GM19467 (cell line): ENCODE data around the gene RPL3.

Experiments used
- ATAC-seq: cut with Tn5 transposase; IDR thresholded peaks from one replicate; pipeline ENCODE4 v1.9.1; 2021; ENCODE audit warnings: mild to moderate bottlenecking, moderate library complexity; ENCODE audit not compliant: unreplicated experiment

RPL3 gene

GRCh38 chr22:39284142-39284980, 35.1 kb downstream of the RPL3 start:
- ATAC-seq: no peak

GRCh38 chr22:39283322-39284141, 35.9 kb downstream of the RPL3 start:
- no peak for ATAC-seq

GRCh38 chr22:39282645-39283321, 36.6 kb downstream of the RPL3 start:
- no peak for ATAC-seq

GRCh38 chr22:39281126-39281525, 38.3 kb downstream of the RPL3 start:
- no peak for ATAC-seq

GRCh38 chr22:39280250-39280649, 39.2 kb downstream of the RPL3 start:
- no peak for ATAC-seq

- no peak for ATAC-seq
Measured at GRCh38 chr22:39279170-39279850, 40.1 kb downstream of the RPL3 start.

GRCh38 chr22:39278040-39278439, 41.4 kb downstream of the RPL3 start:
- ATAC-seq: no peak

GRCh38 chr22:39277142-39277607, 42.2 kb downstream of the RPL3 start:
- ATAC-seq: no peak

GRCh38 chr22:39276440-39277141, 42.8 kb downstream of the RPL3 start:
- ATAC-seq: no peak

- ATAC-seq: no peak
Measured at GRCh38 chr22:39275814-39276439, 43.5 kb downstream of the RPL3 start.

- no peak for ATAC-seq
Measured at GRCh38 chr22:39273950-39274887, 45.2 kb downstream of the RPL3 start.

- ATAC-seq: no peak
Measured at GRCh38 chr22:39270792-39271191, 48.6 kb downstream of the RPL3 start.

GRCh38 chr22:39270280-39270679, 49.1 kb downstream of the RPL3 start:
- no peak for ATAC-seq

GRCh38 chr22:39269095-39269790, 50.2 kb downstream of the RPL3 start:
- no peak for ATAC-seq

- no peak for ATAC-seq
Measured at GRCh38 chr22:39268645-39269044, 50.8 kb downstream of the RPL3 start.

GRCh38 chr22:39267974-39268373, 51.4 kb downstream of the RPL3 start:
- ATAC-seq: no peak

- no peak for ATAC-seq
Measured at GRCh38 chr22:39266398-39267030, 52.9 kb downstream of the RPL3 start.
